GM12874 (cell line): ENCODE results near the gene SLC22A15.

ENCODE experiments used
- TF ChIP-seq, protein P1 (sequence below): IDR thresholded peaks from 2 replicates; pipeline ENCODE4 v1.5.1; 2011; ENCODE audit warnings: low read depth, mild to moderate bottlenecking, control low read depth, low read length, moderate library complexity; ENCODE audit not compliant: insufficient read depth

The SLC22A15 gene

DNA sequence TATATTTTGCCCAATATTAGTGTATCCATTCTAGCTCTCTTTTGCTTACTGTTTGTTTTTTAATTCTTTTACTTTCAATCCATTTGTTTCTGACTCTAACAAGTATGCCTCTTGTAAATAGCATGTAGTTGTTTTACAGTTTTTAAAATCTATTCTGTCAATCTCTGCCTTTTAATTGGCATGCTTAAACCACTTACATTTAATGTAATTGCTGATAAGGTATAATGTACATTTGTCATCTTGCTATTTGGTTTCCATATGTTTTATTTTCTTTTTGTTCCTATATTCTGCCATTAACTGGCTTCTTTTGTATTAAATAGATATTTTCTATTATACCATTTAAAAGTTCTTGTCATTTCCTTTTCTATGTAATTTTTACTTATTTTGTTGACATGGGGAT is 118.7 kb downstream of the SLC22A15 start:
- TF ChIP-seq, protein P1, sequence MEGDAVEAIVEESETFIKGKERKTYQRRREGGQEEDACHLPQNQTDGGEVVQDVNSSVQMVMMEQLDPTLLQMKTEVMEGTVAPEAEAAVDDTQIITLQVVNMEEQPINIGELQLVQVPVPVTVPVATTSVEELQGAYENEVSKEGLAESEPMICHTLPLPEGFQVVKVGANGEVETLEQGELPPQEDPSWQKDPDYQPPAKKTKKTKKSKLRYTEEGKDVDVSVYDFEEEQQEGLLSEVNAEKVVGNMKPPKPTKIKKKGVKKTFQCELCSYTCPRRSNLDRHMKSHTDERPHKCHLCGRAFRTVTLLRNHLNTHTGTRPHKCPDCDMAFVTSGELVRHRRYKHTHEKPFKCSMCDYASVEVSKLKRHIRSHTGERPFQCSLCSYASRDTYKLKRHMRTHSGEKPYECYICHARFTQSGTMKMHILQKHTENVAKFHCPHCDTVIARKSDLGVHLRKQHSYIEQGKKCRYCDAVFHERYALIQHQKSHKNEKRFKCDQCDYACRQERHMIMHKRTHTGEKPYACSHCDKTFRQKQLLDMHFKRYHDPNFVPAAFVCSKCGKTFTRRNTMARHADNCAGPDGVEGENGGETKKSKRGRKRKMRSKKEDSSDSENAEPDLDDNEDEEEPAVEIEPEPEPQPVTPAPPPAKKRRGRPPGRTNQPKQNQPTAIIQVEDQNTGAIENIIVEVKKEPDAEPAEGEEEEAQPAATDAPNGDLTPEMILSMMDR, result no peak

DNA sequence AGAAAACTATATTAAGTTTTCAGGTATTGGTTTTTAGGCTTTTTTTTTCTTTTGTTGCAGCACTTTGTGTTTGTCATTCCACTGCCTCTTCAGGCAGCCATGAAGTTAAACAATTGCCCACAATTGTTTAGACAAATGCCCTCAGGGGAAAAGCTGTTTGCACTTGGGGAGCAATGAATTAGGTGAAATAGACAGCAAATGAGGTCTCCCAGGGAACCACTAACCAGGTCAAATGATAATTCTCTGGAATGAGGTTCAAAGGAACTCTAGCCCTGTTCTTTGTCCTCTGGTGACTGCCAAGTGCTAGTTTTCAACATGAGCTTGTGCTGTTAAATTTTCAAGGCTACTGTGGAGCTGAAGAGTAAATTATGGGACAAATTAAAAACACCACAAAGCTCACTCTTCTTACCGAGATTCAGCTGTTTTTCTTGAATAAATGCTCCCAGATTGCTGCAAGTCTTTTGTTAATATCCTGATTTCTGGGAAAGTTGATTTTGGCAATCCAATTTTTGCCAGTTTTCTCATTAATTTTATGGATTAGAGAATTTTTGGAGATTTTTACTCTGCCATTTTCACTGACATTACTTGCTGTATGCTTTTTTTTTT is 119.8 kb downstream of the SLC22A15 start:
- TF ChIP-seq, protein P1, result no peak

DNA sequence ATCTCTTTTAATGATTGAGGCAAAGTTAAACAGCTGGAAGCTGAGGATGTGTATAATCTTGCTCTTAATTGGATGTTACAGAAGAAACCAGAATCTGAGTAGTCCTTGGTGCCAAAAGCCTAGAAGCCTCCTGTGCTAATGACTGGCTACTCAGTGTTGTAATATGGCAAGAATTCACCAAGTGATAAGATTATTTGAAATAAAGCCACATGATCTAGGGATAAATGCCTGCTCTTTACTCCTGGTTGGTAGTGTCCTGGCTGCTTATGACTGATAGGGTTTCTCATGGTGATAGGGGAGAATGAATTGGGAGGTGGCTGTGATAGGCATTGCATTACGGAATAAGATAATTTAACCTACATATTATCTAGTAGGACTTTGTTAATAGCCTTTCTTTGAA is 121.3 kb downstream of the SLC22A15 start:
- TF ChIP-seq, protein P1, result no peak

DNA sequence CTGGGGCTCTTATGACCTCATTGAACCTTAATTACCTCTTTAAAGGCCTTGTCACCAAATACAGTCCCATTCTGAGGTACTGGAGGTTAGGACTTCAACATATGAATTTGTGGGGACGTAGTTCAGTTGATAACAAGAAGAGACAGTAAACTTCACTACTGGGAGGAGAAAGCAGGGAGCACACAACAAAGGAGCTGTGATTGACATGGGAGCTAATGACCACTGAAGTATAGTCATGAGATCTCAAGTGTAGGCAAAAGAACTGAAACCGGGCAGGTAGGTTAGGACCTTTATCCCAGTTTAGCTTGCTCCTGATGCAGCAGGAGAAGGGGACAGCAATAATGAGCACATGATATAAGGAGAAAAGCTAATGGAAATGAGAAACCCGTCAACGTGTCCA is 123.1 kb downstream of the SLC22A15 start:
- TF ChIP-seq, protein P1, result no peak

DNA sequence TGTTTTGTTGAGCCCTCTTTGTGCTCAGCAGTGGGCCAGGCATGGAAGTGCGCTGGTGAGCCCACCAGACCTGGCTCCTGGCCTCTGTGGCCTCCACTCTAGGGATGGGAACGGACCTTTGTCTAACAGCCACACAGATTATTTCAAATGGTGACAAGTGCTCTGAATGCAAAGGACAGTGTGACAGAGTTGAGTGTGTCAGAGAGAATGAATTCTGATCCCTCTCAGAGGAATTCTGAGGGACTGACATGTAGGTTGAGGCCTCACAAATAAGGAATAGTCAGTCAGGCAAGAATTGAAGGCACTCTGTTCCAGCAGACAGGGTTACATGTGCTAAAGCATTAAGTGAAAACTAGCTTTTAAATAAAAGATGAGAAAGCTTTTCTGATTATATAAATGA is 123.6 kb downstream of the SLC22A15 start:
- TF ChIP-seq, protein P1, result no peak

DNA sequence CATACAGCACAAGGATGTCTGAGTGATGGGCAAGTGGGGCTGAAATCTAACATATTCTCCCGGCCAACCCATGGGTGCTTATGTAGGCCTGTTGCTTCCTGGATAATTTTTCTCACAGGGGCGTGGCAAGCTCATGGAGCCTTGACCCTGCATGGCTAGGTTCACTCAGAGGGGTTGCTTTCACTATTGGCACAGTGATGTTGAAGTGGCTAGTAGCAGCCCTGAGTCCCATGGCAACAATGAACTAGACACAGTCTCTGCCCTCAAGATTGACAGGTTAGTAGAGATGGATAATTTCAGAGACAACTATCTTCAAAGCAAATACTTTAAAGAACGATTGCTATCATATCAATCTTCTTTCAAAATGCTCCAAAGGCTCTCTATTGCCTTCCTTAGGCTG is 128.4 kb downstream of the SLC22A15 start:
- TF ChIP-seq, protein P1, result no peak

DNA sequence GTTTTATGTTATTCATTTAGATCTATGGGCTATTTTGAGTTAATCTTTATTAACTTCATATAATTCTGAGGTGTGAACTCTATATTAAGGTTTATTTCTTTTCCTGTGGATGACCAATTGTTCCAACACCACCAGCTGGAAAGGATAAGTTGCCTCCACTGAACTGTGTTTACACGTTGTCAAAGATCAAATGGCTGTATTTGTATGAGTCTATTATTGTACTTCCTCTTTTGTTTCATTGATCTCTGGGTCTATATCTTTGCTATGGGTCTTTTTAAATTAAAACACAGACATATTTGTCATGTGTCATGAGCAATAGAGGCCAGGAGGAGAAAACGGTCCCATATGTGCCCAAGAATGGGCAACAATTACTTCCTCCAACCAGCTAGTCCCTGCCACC is 129.7 kb downstream of the SLC22A15 start:
- TF ChIP-seq, protein P1, result no peak
